B cell (primary cell): ENCODE results near the gene PLEKHM3. TPM values are rescaled to one million over a fixed set of nuclear protein-coding genes. Genes with fewer than 3 reads are reported as not detected.

Source experiments
- ATAC-seq: fragments of 200-7000 bp; cut with Tn5 transposase; one replicate; pipeline ENCODE4 v1.10.0; 2021; ENCODE audit warnings: low read depth, mild to moderate bottlenecking, moderate number of reproducible peaks, moderate library complexity
- CTCF ChIA-PET: fragments of 350-600 bp; sonication (Branson Sonifier 250); formaldehyde crosslinking; loops from one replicate; lab custom pipeline; 2021; ENCODE audit warnings: antibody characterized with exemption, inconsistent platforms; lab: Charles Lee
- POLR2A ChIA-PET: fragments of 350-600 bp; sonication (Branson Sonifier 250); formaldehyde crosslinking; loops from one replicate; lab custom pipeline; 2021; ENCODE audit warnings: antibody characterized with exemption; lab: Charles Lee
- DNase-seq: peaks from one replicate; pipeline ENCODE4 v3.0.0; 2013
- H2AFZ ChIP-seq: 2 replicates; pipeline ENCODE4 v1.6.1; 2012; ENCODE audit warnings: mild to moderate bottlenecking, low read depth, low read length; ENCODE audit not compliant: insufficient read depth, poor library complexity, severe bottlenecking
- H3K27ac ChIP-seq, 2 donors: 1 replicate in 1 of 2; 2 replicates in 1 of 2; pipeline ENCODE4 v1.5.1; 2012 to 2013; ENCODE audit warnings: low read length in 2 of 2, mild to moderate bottlenecking in 2 of 2, moderate library complexity in 1 of 2
- H3K27me3 ChIP-seq, 4 experiments: fragments of 200-600 bp in 1 of 4; sonication (generic) in 1 of 4; replicated peaks in 1 of 4; 1 replicate in 2 of 4; 2 replicates in 2 of 4; pipeline versions ENCODE4 v1.6.1 to v1.7.0; 2013 to 2016; ENCODE audit warnings: low read length in 3 of 4, mild to moderate bottlenecking in 2 of 4, mixed read lengths in 1 of 4, moderate library complexity in 1 of 4; ENCODE audit not compliant: insufficient read depth in 4 of 4, control insufficient read depth in 3 of 4; ENCODE audit errors: control extremely low read depth in 1 of 4
- H3K36me3 ChIP-seq, 2 experiments: replicated peaks in 1 of 2; 1 replicate in 1 of 2; 2 replicates in 1 of 2; pipeline versions ENCODE4 v1.6.1 to v1.7.1; 2013; ENCODE audit warnings: low read length in 1 of 2; ENCODE audit not compliant: insufficient read depth in 2 of 2, control insufficient read depth in 1 of 2; ENCODE audit errors: control extremely low read depth in 1 of 2, extremely low read depth in 1 of 2
- H3K4me1 ChIP-seq, 2 donors: fragments of 200-600 bp in 1 of 2; sonication (generic) in 1 of 2; 1 replicate in 1 of 2; 2 replicates in 1 of 2; pipeline versions ENCODE4 v1.5.1 to v1.6.1; 2013 to 2017; ENCODE audit warnings: low read length in 2 of 2; ENCODE audit not compliant: control insufficient read depth in 2 of 2, insufficient read depth in 2 of 2
- H3K4me2 ChIP-seq: replicated peaks from 2 replicates; pipeline ENCODE3; 2012; ENCODE audit warnings: mild to moderate bottlenecking, low read depth, low read length; ENCODE audit not compliant: poor library complexity, severe bottlenecking
- H3K4me3 ChIP-seq, 5 experiments: fragments of 200-600 bp in 1 of 5; sonication (generic) in 1 of 5; 1 replicate in 3 of 5; 2 replicates in 2 of 5; pipeline versions ENCODE4 v1.5.1 to v1.7.0; 2011 to 2016; ENCODE audit warnings: low read length in 4 of 5, mild to moderate bottlenecking in 4 of 5, low read depth in 2 of 5, control low read depth in 1 of 5, moderate library complexity in 1 of 5; ENCODE audit not compliant: insufficient read depth in 1 of 5; ENCODE audit errors: control extremely low read depth in 1 of 5, extremely low read depth in 1 of 5
- H3K79me2 ChIP-seq: fragments of 200-600 bp; sonication (generic); one replicate; pipeline ENCODE4 v1.6.0; 2016; ENCODE audit warnings: low read length; ENCODE audit not compliant: control insufficient read depth, insufficient read depth
- H3K9ac ChIP-seq: fragments of 200-600 bp; sonication (generic); 2 replicates; pipeline ENCODE4 v1.6.1; 2017; ENCODE audit warnings: mild to moderate bottlenecking, low read length, moderate library complexity
- H3K9me3 ChIP-seq, 3 donors: one replicate each; pipeline versions ENCODE4 v1.6.1 to v1.7.1; 2013; ENCODE audit warnings: low read length in 2 of 3; ENCODE audit not compliant: control insufficient read depth in 2 of 3, insufficient read depth in 1 of 3; ENCODE audit errors: control extremely low read depth in 1 of 3
- H4K20me1 ChIP-seq: 2 replicates; pipeline ENCODE4 v1.6.0; 2012; ENCODE audit warnings: mild to moderate bottlenecking, low read length; ENCODE audit not compliant: insufficient read depth, control insufficient read depth, poor library complexity, severe bottlenecking
- H3K27ac Mint-ChIP-seq: one replicate; pipeline ENCODE4 v1.8.0; 2021; ENCODE audit warnings: mixed read lengths
- H3K27me3 Mint-ChIP-seq: one replicate; pipeline ENCODE4 v1.8.0; 2021; ENCODE audit warnings: mixed read lengths
- H3K4me1 Mint-ChIP-seq: one replicate; pipeline ENCODE4 v1.8.0; 2021; ENCODE audit warnings: mixed read lengths
- H3K4me3 Mint-ChIP-seq: one replicate; pipeline ENCODE4 v1.8.0; 2021; ENCODE audit warnings: mixed read lengths
- H3K9me3 Mint-ChIP-seq: one replicate; pipeline ENCODE4 v1.8.0; 2022; ENCODE audit warnings: mixed read lengths; ENCODE audit not compliant: insufficient read depth
- EZH2 ChIP-seq: IDR thresholded peaks from 2 replicates; pipeline ENCODE4 v1.6.1; 2012; ENCODE audit warnings: borderline replicate concordance, low read depth, mild to moderate bottlenecking, moderate library complexity, low read length; ENCODE audit not compliant: insufficient read depth, poor library complexity, severe bottlenecking
- WGBS: methylation state at CpG from one replicate; pipeline ENCODE4 v1.1.5; 2013; ENCODE audit warnings: missing lambda C conversion rate; ENCODE audit not compliant: insufficient coverage; 5-methylcytosine and 5-hydroxymethylcytosine counted together
- intact Hi-C: fragments of 100-400 bp; cut with micrococcal nuclease; formaldehyde crosslinking; loops from one replicate; pipeline ENCODE4 v1.10.0; 2022
- polyA plus RNA-seq: library from polyadenylated mRNA; depleted of rRNA; stranded (reverse); fragments of >200 nt; gene quantifications from 2 replicates; pipeline ENCODE4 v1.2.3, GENCODE V29; 2012
- total RNA-seq, 2 donors: library from RNA; stranded (reverse); fragments of 120-200 nt in 1 of 2; gene quantifications; 1 replicate in 1 of 2; 2 replicates in 1 of 2; pipeline versions ENCODE4 v1.2.3 to v1.2.4, GENCODE V29; 2013 to 2022
- TF ChIP-seq, protein P1 (sequence below): fragments of 200-600 bp; IDR thresholded peaks from one replicate; pipeline ENCODE4 v1.8.0; 2022; ENCODE audit warnings: antibody characterized with exemption, mild to moderate bottlenecking

The PLEKHM3 gene
- total and polyA plus RNA-seq, 2 donors (not counting 1 experiment from before 2014, with no cell fraction given): 4.0 to 17.7 TPM

DNA sequence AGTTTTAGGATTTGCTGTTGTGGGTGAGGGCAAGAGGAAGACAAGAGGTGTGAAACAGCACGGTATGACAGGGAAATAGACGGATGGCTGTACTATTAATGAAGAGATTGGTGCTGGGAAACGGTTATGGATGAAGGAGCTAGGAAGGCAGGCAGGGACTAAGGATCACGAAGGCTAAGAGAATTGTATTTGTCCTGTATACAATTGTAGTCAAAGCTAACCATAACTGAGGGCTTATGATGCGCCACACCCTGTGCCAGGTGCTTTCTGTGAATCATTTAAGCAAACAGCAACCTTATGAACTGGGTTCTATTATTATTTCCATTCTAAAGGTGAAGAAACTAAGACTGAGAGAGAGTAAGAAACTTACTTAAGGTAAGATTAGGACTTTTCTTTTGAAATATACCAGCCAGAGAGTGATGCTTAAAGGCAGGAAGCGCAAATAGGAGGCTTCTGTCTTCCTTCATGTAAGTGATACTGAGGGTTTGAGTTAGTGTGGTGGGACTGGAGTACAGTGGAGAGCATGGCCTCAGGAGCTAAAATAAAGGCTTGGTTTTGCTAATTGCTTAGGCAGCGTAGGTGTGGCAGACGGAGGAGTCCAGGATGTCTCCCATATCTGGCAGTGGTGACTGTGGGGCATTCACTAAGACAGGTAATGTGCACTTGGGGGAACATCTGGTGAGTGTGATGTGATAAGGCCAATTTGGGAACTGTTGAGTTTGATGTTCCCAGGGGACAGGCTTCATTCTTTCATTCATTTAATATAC is 85.8 kb downstream of the PLEKHM3 start:
- H3K27me3 Mint-ChIP-seq: no peaks in the 10 kb centered on the region
- no peaks in the 10 kb centered on the region for H3K9me3 ChIP-seq
- ATAC-seq (no peak), DNase-seq (no peak)
- H3K4me3 ChIP-seq: no peak overlapping the region
- 96% methylated on average over 7 of the region's 8 CpGs for WGBS
- no peaks in the 10 kb centered on the region for H3K27me3 ChIP-seq
- no peak overlapping the region for H2AFZ ChIP-seq
- TF ChIP-seq EZH2: no peak
- TF ChIP-seq, protein P1, sequence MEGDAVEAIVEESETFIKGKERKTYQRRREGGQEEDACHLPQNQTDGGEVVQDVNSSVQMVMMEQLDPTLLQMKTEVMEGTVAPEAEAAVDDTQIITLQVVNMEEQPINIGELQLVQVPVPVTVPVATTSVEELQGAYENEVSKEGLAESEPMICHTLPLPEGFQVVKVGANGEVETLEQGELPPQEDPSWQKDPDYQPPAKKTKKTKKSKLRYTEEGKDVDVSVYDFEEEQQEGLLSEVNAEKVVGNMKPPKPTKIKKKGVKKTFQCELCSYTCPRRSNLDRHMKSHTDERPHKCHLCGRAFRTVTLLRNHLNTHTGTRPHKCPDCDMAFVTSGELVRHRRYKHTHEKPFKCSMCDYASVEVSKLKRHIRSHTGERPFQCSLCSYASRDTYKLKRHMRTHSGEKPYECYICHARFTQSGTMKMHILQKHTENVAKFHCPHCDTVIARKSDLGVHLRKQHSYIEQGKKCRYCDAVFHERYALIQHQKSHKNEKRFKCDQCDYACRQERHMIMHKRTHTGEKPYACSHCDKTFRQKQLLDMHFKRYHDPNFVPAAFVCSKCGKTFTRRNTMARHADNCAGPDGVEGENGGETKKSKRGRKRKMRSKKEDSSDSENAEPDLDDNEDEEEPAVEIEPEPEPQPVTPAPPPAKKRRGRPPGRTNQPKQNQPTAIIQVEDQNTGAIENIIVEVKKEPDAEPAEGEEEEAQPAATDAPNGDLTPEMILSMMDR: no peak
- POLR2A ChIA-PET: no interaction called here
- H3K27ac ChIP-seq: no peak overlapping the region
- H3K79me2 ChIP-seq: no peaks in the 10 kb centered on the region
- no peaks in the 10 kb centered on the region for H3K4me1 ChIP-seq
- intact Hi-C loops: no loop called here
- H3K4me3 Mint-ChIP-seq: no peak overlapping the region
- no peaks in the 10 kb centered on the region for H3K4me1 Mint-ChIP-seq
- no peak overlapping the region for H3K4me2 ChIP-seq
- H3K36me3 ChIP-seq: peaks cover 0 to 6% of the 10 kb centered on the region in 2 experiments
- no peaks in the 10 kb centered on the region for H3K9me3 Mint-ChIP-seq
- H3K27ac Mint-ChIP-seq: no peak overlapping the region
- no peak overlapping the region for H3K9ac ChIP-seq
- H4K20me1 ChIP-seq: no peaks in the 10 kb centered on the region
- CTCF ChIA-PET: no interaction called here

DNA sequence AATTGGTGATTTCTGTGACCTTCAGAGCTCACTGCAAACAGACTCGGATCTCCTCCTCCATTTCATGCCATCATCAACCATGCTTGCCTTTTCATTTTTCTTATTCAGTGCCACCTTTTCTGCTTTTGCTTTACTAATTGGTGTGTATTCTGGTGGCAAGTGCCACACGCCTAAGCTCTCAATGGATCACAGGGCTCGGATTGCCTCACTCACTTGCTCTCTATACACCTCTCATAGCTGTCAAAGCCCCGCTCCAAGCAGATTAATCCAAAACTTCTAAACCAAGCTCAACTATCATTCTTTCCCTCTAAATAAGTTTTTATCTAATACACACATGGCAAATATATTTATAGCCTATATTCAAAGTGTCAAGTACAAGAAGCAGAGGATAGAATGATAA is 86.4 kb downstream of the PLEKHM3 start:
- H3K27ac Mint-ChIP-seq: no peak overlapping the region
- H3K4me3 ChIP-seq: no peak overlapping the region
- no peaks in the 10 kb centered on the region for H4K20me1 ChIP-seq
- no peaks in the 10 kb centered on the region for H3K27me3 Mint-ChIP-seq
- no peak for TF ChIP-seq EZH2
- TF ChIP-seq, protein P1: no peak
- no peak overlapping the region for H3K9ac ChIP-seq
- H2AFZ ChIP-seq: no peak overlapping the region
- no peak for DNase-seq
- intact Hi-C loops: no loop called here
- peaks cover 0 to 4% of the 10 kb centered on the region in 2 experiments for H3K36me3 ChIP-seq
- no peaks in the 10 kb centered on the region for H3K9me3 ChIP-seq
- H3K4me1 ChIP-seq: no peaks in the 10 kb centered on the region
- H3K27me3 ChIP-seq: no peaks in the 10 kb centered on the region
- ChIA-PET POLR2A (no interaction called here), CTCF (no interaction called here)
- 100% methylated on average over 2 of the region's 4 CpGs for WGBS
- no peak overlapping the region for H3K27ac ChIP-seq
- no peak overlapping the region for H3K4me2 ChIP-seq
- H3K9me3 Mint-ChIP-seq: no peaks in the 10 kb centered on the region
- H3K4me3 Mint-ChIP-seq: no peak overlapping the region
- H3K4me1 Mint-ChIP-seq: no peaks in the 10 kb centered on the region
- no peaks in the 10 kb centered on the region for H3K79me2 ChIP-seq
- no peak for ATAC-seq
